Neural cell (in vitro differentiated cells): ENCODE results near the gene TBC1D24. TPM values are rescaled to one million over a fixed set of nuclear protein-coding genes. Genes with fewer than 3 reads are reported as not detected.

Experiments
- H2AFZ ChIP-seq: fragments of 200-600, 300-800 bp; sonication (generic), shearing (Covaris generic); 2 replicates; pipeline ENCODE4 v1.6.0; 2014; ENCODE audit warnings: low read depth, mild to moderate bottlenecking, antibody characterized with exemption, low read length, moderate library complexity
- H3F3A ChIP-seq: fragments of 200-600 bp; shearing (Covaris generic); 2 replicates; pipeline ENCODE4 v1.6.1; 2016; ENCODE audit warnings: mild to moderate bottlenecking, moderate library complexity, mixed read lengths, antibody characterized with exemption, low read length; ENCODE audit not compliant: insufficient read depth, poor library complexity, severe bottlenecking
- H3K27ac ChIP-seq: fragments of 200-600, 300-800 bp; sonication (generic), shearing (Covaris generic); 2 replicates; pipeline ENCODE4 v1.5.1; 2014; ENCODE audit warnings: mild to moderate bottlenecking, low read length, moderate library complexity
- H3K27me3 ChIP-seq: fragments of 300-800, 200-600 bp; sonication (generic), shearing (Covaris generic); 2 replicates; pipeline ENCODE4 v1.6.0; 2014; ENCODE audit warnings: mild to moderate bottlenecking, low read depth, low read length, moderate library complexity; ENCODE audit not compliant: insufficient read depth
- H3K36me3 ChIP-seq: fragments of 300-800, 200-600 bp; sonication (generic), shearing (Covaris generic); 2 replicates; pipeline ENCODE4 v1.5.1; 2014; ENCODE audit warnings: mild to moderate bottlenecking, antibody characterized with exemption, low read length, moderate library complexity; ENCODE audit not compliant: insufficient read depth
- H3K4me2 ChIP-seq: fragments of 300-800, 200-600 bp; sonication (generic), shearing (Covaris generic); 2 replicates; pipeline ENCODE4 v1.6.0; 2014; ENCODE audit warnings: mild to moderate bottlenecking, low read length
- H3K4me3 ChIP-seq: fragments of 300-800, 200-600 bp; sonication (generic), shearing (Covaris generic); 2 replicates; pipeline ENCODE4 v1.5.1; 2014; ENCODE audit warnings: mild to moderate bottlenecking, low read length, moderate library complexity
- H3K79me2 ChIP-seq: fragments of 200-600 bp; shearing (Covaris generic); replicated peaks from 2 replicates; pipeline ENCODE4 v1.6.0; 2014; ENCODE audit warnings: mild to moderate bottlenecking, low read length, moderate library complexity; ENCODE audit not compliant: insufficient read depth
- H3K9ac ChIP-seq: fragments of 300-800, 200-600 bp; sonication (generic), shearing (Covaris generic); 2 replicates; pipeline ENCODE4 v1.6.1; 2016; ENCODE audit warnings: mild to moderate bottlenecking, low read length, mixed read lengths
- H3K9me2 ChIP-seq: fragments of 200-600 bp; shearing (Covaris generic); 2 replicates; pipeline ENCODE4 v1.6.1; 2016; ENCODE audit warnings: mild to moderate bottlenecking, low read length, mixed read lengths; ENCODE audit not compliant: insufficient read depth
- H3K9me3 ChIP-seq: fragments of 200-600, 300-800 bp; sonication (generic), shearing (Covaris generic); 2 replicates; pipeline ENCODE4 v1.6.1; 2016; ENCODE audit warnings: mild to moderate bottlenecking, mixed run types, low read length, moderate library complexity, mixed read lengths
- H4K20me1 ChIP-seq: fragments of 200-600 bp; shearing (Covaris generic); 2 replicates; pipeline ENCODE4 v1.6.1; 2016; ENCODE audit warnings: mild to moderate bottlenecking, mixed run types; ENCODE audit not compliant: insufficient read depth
- CTCF ChIP-seq: fragments of 450-650 bp; IDR thresholded peaks from 2 replicates; pipeline ENCODE4 v1.5.1; 2014; ENCODE audit warnings: antibody characterized with exemption, mild to moderate bottlenecking, moderate library complexity; ENCODE audit not compliant: poor library complexity, severe bottlenecking
- EP300 ChIP-seq: fragments of 450-650 bp; conservative IDR thresholded peaks from 2 replicates; pipeline ENCODE4 v1.6.1; 2014; ENCODE audit warnings: antibody characterized with exemption, mild to moderate bottlenecking, moderate library complexity; ENCODE audit not compliant: poor library complexity, severe bottlenecking
- EZH2 ChIP-seq: fragments of 200-600, 300-800 bp; shearing (Covaris generic), sonication (generic); IDR thresholded peaks from 2 replicates; pipeline ENCODE4 v1.6.1; 2014; ENCODE audit warnings: antibody characterized with exemption, low read length, borderline replicate concordance, mild to moderate bottlenecking; ENCODE audit not compliant: insufficient read depth, poor library complexity, severe bottlenecking
- MXI1 ChIP-seq: fragments of 450-650 bp; conservative IDR thresholded peaks from 2 replicates; pipeline ENCODE4 v1.6.1; 2014; ENCODE audit warnings: antibody characterized with exemption, mild to moderate bottlenecking; ENCODE audit not compliant: poor library complexity, severe bottlenecking
- POLR2AphosphoS5 ChIP-seq: IDR thresholded peaks from 2 replicates; pipeline ENCODE4 v1.6.1; 2012
- RAD21 ChIP-seq: fragments of 450-650 bp; conservative IDR thresholded peaks from 2 replicates; pipeline ENCODE4 v1.6.1; 2014; ENCODE audit warnings: antibody characterized with exemption, mild to moderate bottlenecking, moderate library complexity
- REST ChIP-seq: IDR thresholded peaks from 2 replicates; pipeline ENCODE4 v1.6.1; 2012; ENCODE audit warnings: borderline replicate concordance
- SMC3 ChIP-seq: fragments of 450-650 bp; conservative IDR thresholded peaks from 2 replicates; pipeline ENCODE4 v1.6.1; 2014; ENCODE audit warnings: antibody characterized with exemption, mild to moderate bottlenecking, moderate library complexity; ENCODE audit not compliant: poor library complexity
- polyA plus RNA-seq: library from polyadenylated mRNA; depleted of rRNA; stranded (reverse); fragments of >200 nt; gene quantifications from 2 replicates; pipeline ENCODE4 v1.2.3, GENCODE V29; 2014

Gene TBC1D24
- polyA plus RNA-seq, 1 donor from 2014 or later, result 27.1 TPM

GRCh38 chr16:2500918-2501750, 26.2 kb downstream of the TBC1D24 start:
- peak overlapping the region; percentile 62 for H3K9ac ChIP-seq
- no peaks in the 10 kb centered on the region for H3K79me2 ChIP-seq
- peak overlapping the region; percentile 45 for H2AFZ ChIP-seq
- H3K9me2 ChIP-seq, result no peaks in the 10 kb centered on the region
- no peaks in the 10 kb centered on the region for H3K27me3 ChIP-seq
- H3F3A ChIP-seq, result no peaks in the 10 kb centered on the region
- H3K9me3 ChIP-seq, result no peaks in the 10 kb centered on the region
- H3K4me2 ChIP-seq, result peak overlapping the region; percentile 51
- peak overlapping the region; percentile 60 for H3K4me3 ChIP-seq
- TF ChIP-seq EP300 (no peak), RAD21 (peak; percentile 97), SMC3 (peak; percentile 88), EZH2 (no peak), POLR2AphosphoS5 (peak; percentile 20), CTCF (peak; percentile 98), MXI1 (peak; percentile 51)
- no peaks in the 10 kb centered on the region for H4K20me1 ChIP-seq
- no peaks in the 10 kb centered on the region for H3K36me3 ChIP-seq
- H3K27ac ChIP-seq, result peak overlapping the region; percentile 57

GRCh38 chr16:2501946-2502895, 27.3 kb downstream of the TBC1D24 start:
- H3K79me2 ChIP-seq, result no peaks in the 10 kb centered on the region
- peak overlapping the region; percentile 45 for H2AFZ ChIP-seq
- peak overlapping the region; percentile 60 for H3K4me3 ChIP-seq
- H3K9ac ChIP-seq, result peak overlapping the region; percentile 62
- no peaks in the 10 kb centered on the region for H3K9me2 ChIP-seq
- peak overlapping the region; percentile 15 for H3K4me2 ChIP-seq
- H3K36me3 ChIP-seq, result no peaks in the 10 kb centered on the region
- no peaks in the 10 kb centered on the region for H4K20me1 ChIP-seq
- H3K27ac ChIP-seq, result peak overlapping the region; percentile 57
- TF ChIP-seq EP300, result no peak
- no peak for TF ChIP-seq REST
- TF ChIP-seq MXI1, result no peak
- TF ChIP-seq RAD21, result no peak
- TF ChIP-seq CTCF, result no peak
- no peak for TF ChIP-seq POLR2AphosphoS5
- no peaks in the 10 kb centered on the region for H3K9me3 ChIP-seq
- H3F3A ChIP-seq, result no peaks in the 10 kb centered on the region
- no peaks in the 10 kb centered on the region for H3K27me3 ChIP-seq
